Stromal cell of bone marrow (primary cell): ENCODE data around the gene NHSL2.
"Not testable (repeated sequence)": the region's sequence is repeated elsewhere in the genome, so short reads cannot be mapped to it uniquely, and the experiment has no call there.

ENCODE experiments used
- DNase-seq: peaks from one replicate; pipeline ENCODE4 v3.0.0-alpha.2; 2012; ENCODE audit warnings: low read depth

NHSL2 gene

GRCh38 chrX:71910643-71910985 is at the start of gene NHSL2:
NHSL2 (plus strand) TSS chrX:71910845.
- no peak for DNase-seq

DNA sequence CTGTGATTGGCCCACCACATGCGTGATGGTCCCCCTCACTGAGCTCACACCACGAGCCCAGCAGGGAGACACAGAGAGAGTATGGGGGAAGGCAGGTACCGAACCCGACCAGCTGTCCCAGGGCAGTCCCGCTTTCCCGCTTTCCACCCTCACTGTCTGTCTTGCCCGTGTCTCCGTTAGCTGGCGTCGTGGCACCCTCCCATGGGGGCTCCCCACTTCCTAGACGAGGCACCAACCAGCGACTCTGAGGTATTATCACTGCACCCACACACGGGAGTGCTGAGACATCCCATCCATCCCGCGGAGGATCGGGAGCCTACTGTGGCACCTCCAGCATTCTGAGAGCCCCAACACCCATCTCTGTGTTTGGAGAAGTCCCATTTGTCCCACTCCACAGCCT is 43.0 kb upstream of the NHSL2 start:
- DNase-seq: no peak

DNA sequence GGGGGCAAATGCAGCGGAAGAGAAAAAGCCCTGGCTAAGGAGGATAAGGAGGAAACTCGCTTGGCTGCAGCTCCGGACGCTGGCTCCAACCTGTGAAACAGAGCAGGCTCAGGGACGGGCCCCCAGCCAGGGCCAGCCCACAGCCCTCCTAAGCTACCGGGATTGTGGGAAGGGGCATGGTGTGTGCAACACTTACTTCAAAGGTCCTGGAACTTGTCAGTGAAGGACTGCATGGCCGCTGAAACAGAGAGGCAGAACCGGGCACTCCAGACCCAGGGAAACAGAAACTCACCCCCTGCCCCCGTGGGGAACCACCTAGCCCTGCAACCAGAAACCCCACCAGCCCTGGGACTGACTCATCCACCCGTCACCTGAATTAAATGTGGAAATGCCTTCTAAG is 41.1 kb upstream of the NHSL2 start:
- not testable (repeated sequence) for DNase-seq

DNA sequence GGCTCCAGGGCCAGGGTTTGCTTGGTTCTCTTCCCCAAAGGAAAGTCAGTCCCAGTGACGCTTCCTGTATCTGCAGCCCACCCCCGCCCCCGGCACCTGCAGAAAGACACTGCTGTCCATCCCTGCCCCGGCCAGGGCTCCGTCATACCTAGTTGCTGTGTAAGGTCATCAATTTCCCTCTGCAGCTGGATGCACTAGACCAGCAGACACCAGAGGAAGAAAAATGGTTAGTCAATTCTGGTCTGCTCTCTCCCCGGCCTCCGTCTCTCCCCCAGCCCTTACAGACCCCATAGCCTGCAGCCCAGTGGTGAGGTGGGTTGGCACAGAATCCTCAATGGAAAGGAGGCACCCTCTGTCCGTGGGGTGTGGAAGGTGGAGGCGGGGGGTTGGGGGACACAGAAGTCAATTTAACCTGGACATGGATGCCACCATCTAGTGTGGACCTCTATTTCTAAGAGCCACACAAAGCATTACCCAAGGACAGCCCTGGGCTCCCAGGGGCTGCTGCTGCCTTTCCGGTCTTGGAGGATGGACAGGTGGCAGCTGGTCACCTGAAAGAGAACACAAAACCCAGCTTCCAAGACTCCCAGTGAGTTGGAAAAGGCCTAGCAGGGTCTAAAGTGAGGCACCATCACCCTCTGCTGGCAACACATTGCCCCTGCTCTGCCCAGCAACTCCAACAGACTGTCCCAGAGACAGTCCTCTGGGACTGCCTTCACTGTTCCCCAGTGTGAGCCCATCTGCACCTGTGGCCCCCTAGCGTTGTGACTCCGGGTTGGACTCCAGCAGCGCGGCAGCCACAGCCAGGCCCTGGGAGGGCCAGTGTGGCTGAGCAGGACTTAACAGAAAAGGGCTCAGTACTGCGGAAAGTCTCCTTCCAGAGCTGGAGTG is 40.2 kb upstream of the NHSL2 start:
- no peak for DNase-seq

GRCh38 chrX:71871367-71871766 is 39.3 kb upstream of the NHSL2 start:
- DNase-seq: peak; percentile 22

DNA sequence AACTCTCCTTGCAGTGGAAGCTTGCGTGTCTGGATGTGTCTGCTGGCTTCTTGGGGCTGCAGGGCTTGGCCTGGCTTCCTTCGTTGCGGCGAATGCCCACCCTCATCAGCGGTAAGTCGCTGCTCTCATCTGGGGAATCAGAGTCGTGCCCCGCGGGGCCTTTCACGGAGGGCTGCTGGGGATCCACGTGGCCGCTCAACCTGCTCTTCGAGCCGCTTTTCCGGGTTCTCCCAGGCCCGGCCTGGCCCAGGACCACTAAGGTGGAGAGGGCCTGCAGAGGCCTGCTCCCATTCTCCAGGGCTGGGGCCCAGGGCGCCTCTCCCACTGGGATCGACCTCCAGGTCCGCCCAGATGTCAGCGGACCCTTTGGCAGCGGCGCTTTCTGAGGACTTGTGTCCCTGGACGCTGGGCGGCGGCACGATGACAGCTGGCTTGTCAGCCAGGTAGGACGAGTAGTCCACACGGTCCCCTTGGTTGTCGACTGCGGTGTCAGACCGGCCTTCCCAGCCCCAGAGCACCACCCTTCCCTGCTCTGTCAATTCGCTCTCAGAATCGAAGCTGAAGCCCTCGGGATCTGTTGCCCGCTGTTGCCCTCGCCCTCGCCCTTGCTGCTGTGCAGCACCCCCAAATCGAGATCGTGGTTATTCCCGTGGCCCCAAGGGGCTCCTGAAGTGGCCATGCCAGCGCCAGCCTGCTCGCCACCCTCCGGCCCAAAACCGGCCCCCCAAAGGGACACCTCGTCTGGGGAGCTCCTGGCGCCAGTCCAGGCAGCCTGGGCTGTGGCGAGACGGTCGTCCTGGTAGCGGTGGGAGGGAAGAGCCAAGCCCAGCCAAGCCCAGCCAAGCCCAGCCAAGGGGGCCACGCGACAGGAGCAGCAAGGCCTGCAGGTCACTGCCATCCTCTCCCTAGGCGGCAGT is 37.8 kb upstream of the NHSL2 start:
- no peak for DNase-seq

DNA sequence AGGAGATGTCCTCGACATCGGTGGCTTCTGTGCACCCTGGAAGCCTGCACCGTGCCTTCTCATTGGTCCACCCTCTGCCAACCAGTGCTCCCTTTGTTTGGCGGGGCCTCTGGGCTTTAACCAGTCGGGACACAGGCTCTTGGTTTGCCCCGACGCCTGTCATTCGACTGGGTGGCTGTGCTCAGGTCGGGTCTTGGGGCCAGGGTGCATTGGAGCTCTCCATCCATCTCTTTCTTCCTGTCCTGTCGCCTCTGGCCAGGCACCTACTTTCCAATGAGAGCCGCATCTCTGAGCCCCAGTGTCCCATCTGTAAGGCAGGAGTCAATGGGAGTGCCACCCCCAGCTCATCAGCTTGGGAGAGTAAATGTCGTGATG is 37.2 kb upstream of the NHSL2 start:
- DNase-seq: no peak

DNA sequence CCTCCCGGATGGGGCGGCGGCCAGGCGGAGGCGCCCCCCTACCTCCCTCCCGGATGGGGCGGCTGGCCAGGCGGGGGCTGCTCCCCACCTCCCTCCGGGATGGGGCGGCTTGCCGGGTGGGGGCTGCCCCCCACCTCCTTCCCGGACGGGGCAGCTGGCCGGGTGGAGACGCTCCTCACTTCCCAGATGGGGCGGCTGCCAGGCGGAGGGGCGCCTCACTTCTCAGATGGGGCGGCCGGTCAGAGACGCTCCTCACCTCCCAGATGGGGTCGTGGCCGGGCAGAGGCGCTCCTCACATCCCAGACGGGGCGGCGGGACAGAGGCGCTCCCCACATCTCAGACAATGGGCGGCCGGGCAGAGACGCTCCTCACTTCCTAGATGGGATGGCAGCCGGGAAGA is 33.8 kb upstream of the NHSL2 start:
- DNase-seq: not testable (repeated sequence)

- no peak for DNase-seq
Observed at GRCh38 chrX:71885099-71885498, 25.5 kb upstream of the NHSL2 start.

- no peak for DNase-seq
Observed at GRCh38 chrX:71895607-71896006, 15.0 kb upstream of the NHSL2 start.

GRCh38 chrX:71906144-71906543 is 4.5 kb upstream of the NHSL2 start:
- no peak for DNase-seq

- no peak for DNase-seq
Observed at GRCh38 chrX:71908387-71908786, 2.3 kb upstream of the NHSL2 start.

GRCh38 chrX:71909956-71910355 is 689 bp upstream of the NHSL2 start:
- no peak for DNase-seq

DNA sequence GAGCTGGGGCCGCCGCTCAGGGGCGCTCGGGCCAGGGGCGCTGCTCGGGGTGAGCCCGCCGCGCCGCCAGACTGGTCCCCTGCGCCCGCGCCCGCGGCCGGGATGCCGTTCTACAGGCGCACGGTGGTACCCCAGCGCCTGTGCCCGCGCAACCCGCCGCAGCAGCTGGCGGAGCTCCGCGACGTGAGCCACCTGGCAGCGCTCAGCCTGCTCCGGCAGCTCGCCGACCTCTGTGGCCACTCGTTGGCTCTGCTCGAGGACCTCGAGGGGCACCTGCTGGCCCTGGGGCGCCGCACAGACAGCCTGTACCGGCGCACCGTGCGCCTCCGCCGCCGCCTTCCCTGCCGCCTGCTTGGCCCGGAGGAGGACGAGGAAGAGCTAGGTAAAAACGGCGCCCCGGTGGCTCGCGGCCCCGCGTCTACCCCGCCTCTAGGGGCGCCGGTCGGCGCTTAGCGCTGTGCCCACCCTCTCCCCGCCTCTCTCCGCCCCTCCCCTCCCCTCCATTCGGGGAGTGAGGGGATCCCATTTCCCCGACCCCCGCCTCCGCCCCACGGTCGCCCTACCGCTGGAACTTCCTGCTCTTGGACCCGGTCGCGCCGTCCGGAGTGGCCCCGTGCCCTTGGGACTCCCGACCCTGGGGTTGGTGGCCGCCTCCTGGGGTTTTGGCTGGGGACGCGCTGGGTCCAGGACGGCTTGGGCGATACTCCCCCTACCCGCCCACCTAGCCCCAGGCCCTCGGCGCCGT is 513 bp downstream of the NHSL2 start:
- DNase-seq: no peak

- DNase-seq: no peak
Observed at GRCh38 chrX:71911731-71912050, 1.0 kb downstream of the NHSL2 start.

DNA sequence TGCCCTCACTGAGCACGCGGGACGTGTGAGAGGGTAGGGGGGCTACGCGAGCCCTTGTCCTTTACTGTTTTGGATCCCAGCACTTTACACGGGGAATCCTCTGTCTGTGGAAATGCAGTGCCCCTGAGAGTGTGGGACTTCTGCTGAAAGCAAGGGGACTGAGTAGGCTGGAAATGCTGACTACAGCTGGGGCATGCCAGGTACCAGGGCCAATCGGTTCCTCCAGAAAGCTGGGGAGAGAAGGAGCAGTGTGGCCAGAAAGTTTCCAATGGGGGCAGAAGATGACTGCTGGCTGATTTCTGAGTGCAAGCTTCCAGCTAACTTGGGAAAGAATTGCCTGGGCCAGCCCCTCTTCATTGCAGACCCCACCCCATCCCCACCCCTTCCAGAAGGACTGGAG is 1.5 kb downstream of the NHSL2 start:
- DNase-seq: no peak

DNA sequence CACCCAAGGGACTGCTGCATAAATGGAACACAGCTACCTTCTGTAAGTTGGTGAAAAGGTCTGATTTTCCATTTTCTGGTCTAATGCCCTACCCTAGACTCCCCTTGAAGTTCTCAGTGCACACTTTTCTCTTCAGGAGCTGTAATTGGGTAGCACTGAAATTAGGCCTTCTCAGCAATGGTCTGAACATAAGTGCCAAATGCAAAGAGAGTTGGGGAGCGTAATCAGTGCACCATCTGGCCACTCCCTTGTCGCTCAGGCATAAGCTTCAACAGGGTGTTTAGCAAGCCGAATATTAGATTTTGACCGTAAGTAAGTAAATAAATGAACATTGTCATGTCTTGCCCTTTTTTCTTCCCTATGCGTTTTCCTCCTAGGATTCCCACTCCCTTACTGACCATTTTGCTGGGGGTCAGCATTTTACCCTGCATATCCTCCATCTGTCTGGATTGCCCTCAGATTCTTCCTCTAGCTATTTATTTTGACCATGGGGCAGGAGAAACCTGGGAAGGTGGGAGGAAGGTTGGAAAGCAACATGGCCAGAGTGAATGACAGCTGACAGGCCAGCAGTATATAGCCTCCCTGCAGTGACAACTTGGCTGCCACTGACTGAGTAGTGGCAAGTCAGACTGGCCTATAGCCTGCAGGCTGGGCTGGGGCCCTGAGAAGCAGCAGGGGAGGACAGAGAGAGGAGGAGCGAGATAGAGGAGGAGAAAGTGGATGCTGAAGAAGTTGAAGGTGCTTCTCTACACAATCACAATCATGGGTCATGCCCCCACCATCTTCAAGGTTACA is 2.7 kb downstream of the NHSL2 start:
- no peak for DNase-seq

DNA sequence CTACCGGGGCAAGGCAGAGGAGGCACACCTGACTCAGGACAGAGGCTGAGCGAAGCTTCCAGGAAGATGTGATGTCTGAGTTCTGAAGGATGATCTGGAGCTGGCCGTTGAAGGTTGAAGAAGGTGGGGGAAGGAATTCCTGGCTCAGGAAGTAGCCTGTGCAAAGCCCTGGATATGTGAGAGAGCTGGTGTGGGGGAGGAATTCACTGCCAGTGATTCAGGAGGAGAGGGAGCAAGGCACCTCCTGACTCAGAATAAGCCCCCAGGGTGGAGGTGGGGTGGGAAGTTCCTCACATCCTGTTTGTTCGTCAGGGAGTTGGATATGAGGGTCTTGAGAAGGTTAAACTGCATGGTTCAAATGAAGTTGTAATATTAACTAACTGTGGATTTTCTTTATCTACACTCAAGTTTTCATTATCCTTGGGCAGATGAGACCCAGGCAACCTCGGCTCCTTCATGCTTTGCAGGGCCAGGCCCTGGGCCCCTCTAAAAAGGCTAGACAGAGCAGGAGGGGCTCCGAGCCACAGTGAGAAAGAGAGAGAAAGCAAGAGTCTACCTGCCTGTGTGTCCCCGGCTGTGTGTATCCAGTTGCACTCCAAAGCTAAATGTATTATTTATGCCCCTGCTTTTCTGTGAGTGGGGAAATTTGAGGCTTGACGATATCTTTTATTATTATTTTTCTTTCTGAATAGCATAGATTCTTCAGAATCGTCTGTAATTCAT is 7.1 kb downstream of the NHSL2 start:
- DNase-seq: no peak

- DNase-seq: no peak
Observed at GRCh38 chrX:71919431-71919830, 8.8 kb downstream of the NHSL2 start.

GRCh38 chrX:71919886-71920285 is 9.2 kb downstream of the NHSL2 start:
- no peak for DNase-seq

GRCh38 chrX:71922686-71923085 is 12.0 kb downstream of the NHSL2 start:
- DNase-seq: no peak
